Subcutaneous adipose tissue (tissue), 4 donors: ENCODE results near the gene KCNMA1. TPM values are rescaled to one million over a fixed set of nuclear protein-coding genes. Genes with fewer than 3 reads are reported as not detected.

Experiments used
- CTCF ChIP-seq: fragments of 450-650 bp; IDR thresholded peaks from one replicate; pipeline ENCODE4 v1.5.1; 2016; ENCODE audit warnings: low read depth, mild to moderate bottlenecking, control low read depth, antibody characterized with exemption, moderate library complexity
- total RNA-seq, 4 donors: library from RNA; depleted of rRNA; stranded (reverse); fragments of >200 nt; gene quantifications; one replicate each; pipeline ENCODE4 v1.1.0, GENCODE V29; 2016

KCNMA1 gene
- total RNA-seq, 4 donors from 2014 or later = 10.3 to 91.5 (median 23.8) TPM

GRCh38 chr10:77090381-77091356, 546.9 kb downstream of the KCNMA1 start:
- TF ChIP-seq CTCF = no peak

GRCh38 chr10:77087366-77087765, 550.2 kb downstream of the KCNMA1 start:
- TF ChIP-seq CTCF = no peak

GRCh38 chr10:77086081-77086480, 551.5 kb downstream of the KCNMA1 start:
- no peak for TF ChIP-seq CTCF

- no peak for TF ChIP-seq CTCF
Observed at GRCh38 chr10:77085344-77085743, 552.3 kb downstream of the KCNMA1 start.

GRCh38 chr10:77084431-77085144, 553.0 kb downstream of the KCNMA1 start:
- TF ChIP-seq CTCF = no peak

- TF ChIP-seq CTCF = no peak
Observed at GRCh38 chr10:77082601-77083252, 554.9 kb downstream of the KCNMA1 start.

GRCh38 chr10:77081481-77081891, 556.1 kb downstream of the KCNMA1 start:
- TF ChIP-seq CTCF = no peak
